Stimulated activated CD8-positive, alpha-beta memory T cell treated with anti-CD3 and anti-CD28 coated beads, Interleukin-4, amount 100 ng/mL, for 1 hour (primary cell): ENCODE results near the gene ARHGAP8.
"Not testable (repeated sequence)": the region's sequence is repeated elsewhere in the genome, so short reads cannot be mapped to it uniquely, and the experiment has no call there.

ENCODE experiments used
- DNase-seq, 2 donors: peaks; one replicate each; pipeline ENCODE4 v3.0.0-alpha.2; 2020; ENCODE audit warnings: low read depth in 2 of 2, low spot score in 1 of 2

Gene ARHGAP8

DNA sequence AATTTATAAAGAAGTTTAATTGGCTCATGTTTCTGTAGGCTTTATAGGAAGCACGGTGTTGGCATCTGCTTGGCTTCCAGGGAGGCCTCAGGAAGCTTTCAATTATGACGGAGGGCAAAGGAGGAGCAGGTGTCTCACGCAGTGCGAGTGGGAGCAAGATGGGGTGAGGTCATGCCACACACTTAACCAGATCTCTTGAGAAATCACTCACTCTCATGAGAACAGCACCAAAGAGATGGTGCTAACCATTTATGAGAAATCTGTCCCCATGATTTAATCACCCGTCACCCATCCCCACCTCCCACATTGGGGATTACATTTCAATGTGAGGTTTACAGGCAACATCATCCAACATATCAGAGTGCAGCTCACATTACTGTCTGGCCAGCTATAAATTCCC lies 103.5 kb downstream of the ARHGAP8 start:
- no peak for DNase-seq

DNA sequence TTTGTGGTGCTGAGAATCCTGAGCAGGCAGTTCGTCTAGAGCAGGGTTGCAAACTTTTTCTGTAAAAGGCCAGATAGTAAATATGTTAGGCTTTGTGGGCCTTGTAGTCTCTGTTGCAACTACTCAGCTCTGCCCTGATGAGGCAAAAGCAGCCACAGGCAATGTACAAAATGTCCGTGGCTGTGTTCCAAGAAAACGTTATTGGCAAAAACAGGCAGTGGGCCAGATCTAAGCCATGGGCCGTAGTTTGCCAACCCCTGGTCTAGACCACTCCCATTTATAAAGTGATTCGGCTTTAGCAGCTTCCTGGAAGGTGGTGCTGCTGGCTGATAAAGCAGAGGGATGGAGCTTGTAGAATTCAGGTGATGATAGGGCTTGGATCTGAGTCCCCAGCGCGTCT lies 106.4 kb downstream of the ARHGAP8 start:
- not testable (repeated sequence) for DNase-seq

DNA sequence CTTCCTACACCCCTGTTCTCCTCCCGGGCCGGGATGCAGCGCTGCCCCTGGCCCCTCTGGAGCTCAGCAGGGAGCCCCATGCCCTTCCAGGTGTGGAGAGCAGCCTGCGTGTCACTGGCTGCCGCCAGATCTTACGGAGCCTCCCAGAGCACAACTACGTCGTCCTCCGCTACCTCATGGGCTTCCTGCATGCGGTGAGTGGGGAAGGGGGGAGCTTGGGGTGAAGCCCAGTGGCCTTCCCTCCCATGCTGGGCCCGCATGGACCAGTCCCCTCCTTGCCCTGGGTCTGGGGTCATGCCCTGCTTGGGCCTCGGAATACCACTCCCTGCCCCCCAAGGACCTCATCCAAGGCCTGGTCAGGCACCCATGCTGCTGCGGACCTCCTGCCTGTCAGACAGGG lies 107.3 kb downstream of the ARHGAP8 start:
- DNase-seq = no peak

DNA sequence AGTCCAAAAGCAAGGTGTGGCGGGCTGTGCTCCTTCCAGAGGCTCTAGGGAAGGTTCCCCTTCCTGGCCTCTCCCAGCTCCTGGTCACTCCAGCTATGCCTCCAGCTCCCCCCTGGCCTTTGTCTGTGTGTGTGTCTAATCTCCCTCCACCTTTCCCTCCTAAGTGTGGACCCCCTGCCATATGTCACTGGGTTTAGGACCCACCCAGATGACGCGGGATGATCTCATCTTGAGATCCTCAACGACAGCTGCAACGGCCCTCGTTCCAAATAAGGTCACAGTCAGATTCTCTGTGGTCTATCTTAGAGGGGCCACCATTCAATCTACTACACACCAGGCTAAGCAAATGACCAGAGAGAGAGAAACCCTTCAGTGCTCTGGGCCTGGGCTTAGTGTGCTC lies 107.9 kb downstream of the ARHGAP8 start:
- no peak for DNase-seq

DNA sequence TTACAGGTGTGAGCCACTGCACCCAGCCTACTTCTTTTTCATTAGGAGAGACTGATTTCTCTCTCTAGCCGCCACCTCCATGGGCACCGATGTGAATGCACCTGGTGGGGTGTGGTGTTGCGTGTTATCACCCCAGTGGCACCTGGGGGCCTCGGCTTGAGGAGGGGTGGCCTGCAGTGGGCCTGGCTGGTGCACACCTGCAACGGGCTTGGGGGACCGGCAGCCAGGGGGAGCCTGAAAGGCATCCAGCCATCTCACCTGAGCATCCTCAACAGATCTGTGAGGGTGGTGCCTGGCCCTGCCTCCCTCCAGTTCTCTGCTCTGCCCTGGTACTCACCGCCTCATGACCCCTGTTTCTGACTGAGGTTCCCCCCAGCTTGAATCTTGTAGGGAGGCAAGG lies 108.9 kb downstream of the ARHGAP8 start:
- DNase-seq = no peak

DNA sequence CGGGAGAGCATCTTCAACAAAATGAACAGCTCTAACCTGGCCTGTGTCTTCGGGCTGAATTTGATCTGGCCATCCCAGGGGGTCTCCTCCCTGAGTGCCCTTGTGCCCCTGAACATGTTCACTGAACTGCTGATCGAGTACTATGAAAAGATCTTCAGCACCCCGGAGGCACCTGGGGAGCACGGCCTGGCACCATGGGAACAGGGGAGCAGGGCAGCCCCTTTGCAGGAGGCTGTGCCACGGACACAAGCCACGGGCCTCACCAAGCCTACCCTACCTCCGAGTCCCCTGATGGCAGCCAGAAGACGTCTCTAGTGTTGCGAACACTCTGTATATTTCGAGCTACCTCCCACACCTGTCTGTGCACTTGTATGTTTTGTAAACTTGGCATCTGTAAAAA lies 109.9 kb downstream of the ARHGAP8 start:
- DNase-seq = no peak

DNA sequence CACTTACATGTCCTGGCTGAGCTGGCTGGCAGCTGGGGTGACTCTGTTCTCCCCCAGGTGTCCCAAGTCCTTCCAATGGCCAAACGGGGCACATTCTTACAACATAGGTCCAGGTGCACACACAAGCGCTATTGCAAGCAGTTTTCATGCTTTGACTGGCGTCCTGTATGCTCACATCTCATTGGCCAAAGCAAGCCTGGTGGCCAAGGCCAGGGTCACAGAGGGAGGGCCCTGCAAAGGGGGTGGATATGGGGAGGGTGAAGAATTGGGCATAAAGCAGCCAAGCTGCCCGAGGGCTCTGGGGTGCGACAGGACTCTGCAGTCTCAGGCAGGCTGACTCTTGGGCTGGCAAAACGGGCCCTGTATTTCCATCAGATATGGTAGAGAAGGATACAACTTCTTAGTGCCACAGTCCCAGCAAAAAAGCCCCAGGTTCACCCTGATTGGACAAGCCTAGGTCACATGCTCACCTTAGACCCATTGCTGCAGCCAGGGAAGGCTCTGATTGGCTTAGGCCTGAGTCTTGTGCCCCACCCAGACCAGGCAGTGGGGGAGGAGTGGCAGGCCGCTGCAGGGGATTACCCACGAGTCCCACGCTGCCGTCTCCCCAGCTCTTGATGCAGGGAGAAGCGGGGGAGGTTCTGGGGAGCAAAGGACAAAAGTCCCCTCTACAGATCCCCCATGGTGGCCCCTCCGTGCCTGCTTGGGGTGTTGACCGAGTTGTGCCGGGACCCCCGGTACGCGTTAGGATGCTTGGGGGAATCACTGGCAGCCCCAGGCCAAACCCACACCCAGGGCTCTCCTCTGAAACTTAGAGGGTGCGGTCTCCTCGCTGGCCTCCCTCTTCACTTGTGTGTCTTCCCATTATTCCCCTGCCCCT lies 110.8 kb downstream of the ARHGAP8 start:
- no peak for DNase-seq

DNA sequence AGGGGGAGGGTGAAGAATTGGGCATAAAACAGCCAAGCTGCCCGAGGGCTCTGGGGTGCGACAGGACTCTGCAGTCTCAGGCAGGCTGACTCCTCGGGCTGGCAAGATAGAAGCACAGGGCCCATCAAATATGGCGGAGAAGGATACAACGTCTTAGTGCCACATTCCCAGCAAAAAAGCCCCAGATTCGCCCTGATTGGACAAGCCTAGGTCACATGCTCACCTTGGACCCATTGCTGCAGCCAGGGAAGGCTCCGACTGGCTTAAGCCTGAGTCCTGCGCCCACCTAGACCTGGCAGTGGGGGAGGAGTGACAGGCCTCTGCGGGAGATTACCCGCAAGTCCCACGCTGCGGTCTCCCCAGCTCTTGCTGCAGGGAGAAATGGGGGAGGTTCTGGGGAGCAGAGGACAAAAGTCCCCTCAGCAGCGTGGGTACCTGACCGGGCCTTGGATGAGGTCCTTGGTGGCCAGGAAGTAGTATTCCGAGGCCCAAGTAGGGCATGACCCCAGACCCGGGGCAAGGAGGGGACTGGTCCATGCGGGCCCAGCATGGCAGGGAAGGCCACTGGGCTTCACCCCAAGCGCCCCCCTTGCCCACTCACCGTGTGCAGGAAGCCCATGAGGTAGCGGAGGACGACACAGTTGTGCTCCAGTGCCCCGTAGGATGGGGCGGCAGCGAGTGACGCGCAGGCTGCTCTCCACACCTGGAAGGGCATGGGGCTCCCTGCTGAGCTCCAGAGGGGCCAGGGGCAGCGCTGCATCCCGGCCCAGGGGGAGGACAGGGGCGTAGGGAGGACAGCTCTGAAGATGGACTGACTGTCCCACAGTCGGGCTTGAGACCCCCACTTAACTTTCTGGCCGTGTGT lies 113.0 kb downstream of the ARHGAP8 start:
- DNase-seq = no peak

DNA sequence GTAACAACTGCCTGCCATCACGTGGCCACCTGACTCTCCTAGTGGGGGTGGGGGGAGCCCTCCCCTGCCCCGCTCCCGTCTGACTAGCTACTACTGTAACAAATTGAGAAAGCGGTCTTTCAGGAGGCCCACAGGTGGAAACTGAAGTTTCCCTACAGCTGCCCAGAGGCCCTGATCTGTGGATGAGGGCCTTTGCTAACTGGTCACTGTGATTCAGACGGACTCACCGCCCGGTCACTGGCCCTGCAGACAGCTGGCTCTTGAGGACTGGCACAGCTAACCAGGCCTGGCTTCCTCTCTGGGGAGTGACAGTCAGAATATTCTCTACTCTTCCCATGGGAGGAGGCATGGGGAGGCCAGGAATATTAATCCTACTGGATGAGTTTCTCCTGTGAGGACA lies 116.8 kb downstream of the ARHGAP8 start:
- DNase-seq = no peak

DNA sequence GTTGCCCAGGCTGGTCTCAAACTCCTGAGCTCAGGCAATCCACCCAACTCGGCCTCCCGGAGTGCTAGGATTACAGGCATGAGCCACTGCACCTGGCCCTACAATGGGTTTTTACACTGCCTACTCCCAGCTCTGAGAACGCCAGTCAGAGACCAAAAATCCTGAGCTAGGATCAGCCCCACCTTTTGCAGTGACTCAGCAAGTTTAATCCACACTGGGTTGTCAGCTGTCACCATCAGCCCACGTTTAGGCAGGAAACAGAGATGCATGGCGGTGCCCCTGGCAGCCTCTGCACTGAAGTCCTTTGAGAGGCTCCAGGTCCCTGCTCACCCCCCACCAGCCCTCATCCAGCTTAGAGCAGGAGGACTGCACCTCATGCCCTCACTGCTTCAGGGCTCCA lies 117.6 kb downstream of the ARHGAP8 start:
- DNase-seq = no peak

DNA sequence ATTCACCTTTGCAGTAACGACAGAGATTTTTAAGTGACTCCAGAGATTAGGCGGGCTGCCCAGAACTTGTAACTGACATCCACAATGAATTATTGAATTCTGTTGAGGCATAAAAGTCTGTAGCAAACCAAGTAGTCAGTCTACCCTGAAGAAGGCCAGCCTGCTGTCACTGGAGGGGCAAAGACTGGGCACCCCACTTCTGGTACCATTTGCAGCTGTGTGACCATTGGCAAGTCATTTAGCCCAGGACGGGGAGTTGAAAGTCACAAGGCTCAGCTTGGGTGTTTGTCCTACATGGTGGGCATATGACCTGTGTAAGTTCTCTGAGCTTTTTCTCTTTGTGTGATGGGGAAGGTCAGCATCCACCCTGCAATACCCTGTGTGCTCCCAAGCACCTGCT lies 119.4 kb downstream of the ARHGAP8 start:
- no peak for DNase-seq

DNA sequence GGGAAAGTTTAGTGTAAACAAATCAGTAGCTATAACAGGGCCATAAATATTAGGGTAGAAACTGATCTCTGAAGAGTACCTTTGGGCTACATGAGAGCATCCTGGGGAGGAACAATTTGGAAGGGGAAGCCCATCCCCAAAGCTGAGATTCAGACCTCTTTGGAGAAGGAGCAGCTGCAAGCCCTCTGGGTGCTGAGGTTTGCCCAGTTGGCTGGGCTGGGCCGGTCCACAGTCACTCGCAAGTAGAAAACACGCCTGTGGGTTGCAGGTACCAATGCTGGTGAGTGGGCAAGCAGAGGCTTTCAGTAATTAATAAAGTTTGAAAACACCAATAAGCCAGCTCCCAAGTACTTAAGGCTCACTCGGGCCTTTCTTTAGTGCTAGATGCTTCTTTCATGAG lies 124.5 kb downstream of the ARHGAP8 start:
- no peak for DNase-seq

DNA sequence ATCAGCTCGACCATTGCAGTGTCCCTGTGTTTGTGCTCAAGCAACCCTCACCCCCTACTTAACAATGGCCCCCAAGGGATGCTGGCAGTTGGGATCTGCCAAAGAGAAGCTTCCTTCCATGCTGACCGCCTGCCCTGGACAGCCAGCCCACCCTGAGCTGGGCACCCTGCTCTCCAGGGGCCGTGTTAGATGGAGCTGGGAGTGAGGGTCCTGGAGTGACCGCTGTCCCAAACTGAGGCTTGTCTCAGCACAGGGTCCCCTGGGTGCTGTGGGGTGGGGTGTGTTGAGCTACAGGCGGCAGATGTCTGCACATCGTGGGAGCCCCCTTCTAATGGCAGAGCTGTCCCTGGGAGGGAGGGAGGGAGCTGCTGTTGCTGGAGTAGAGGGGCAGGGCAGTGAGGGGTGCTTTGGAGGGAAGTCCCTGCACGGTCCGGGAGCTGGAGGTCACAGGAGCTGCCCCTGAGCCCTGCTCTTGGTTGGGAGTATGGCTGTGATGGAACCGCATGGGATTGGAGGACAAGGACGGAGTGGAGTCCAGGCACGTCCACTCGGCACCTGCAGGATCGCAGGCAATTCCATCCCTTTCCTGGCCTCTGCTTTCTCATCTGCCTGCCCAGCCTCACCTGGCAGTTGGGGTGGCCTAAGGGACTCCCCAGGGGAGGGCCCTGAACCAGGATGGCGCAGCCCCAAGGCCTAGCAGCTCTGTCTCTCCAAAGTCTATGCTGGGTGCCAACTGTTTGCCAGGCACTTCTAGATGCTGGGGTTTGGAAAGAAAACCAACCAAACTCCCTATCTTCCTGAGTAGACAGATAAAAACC lies 126.3 kb downstream of the ARHGAP8 start:
- no peak for DNase-seq

DNA sequence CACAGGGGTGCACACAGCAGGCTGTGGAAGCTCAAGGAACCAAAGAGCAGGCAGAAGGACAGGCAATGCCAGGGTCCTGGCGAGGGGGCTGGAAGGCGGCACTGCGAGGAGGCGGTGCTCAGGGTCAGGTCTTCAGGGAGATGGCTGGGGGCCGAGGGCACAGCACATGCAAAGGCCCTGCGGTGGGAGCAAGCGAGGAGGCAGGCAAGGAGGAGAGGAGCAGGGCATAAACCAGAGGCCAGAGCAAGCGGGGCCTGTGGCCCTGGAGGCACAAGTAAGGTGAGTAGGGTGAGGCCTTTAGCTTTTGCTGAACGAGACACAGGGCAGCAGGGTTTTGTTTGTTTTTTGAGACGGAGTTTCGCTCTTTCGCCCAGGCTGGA lies 126.9 kb downstream of the ARHGAP8 start:
- DNase-seq = no peak

DNA sequence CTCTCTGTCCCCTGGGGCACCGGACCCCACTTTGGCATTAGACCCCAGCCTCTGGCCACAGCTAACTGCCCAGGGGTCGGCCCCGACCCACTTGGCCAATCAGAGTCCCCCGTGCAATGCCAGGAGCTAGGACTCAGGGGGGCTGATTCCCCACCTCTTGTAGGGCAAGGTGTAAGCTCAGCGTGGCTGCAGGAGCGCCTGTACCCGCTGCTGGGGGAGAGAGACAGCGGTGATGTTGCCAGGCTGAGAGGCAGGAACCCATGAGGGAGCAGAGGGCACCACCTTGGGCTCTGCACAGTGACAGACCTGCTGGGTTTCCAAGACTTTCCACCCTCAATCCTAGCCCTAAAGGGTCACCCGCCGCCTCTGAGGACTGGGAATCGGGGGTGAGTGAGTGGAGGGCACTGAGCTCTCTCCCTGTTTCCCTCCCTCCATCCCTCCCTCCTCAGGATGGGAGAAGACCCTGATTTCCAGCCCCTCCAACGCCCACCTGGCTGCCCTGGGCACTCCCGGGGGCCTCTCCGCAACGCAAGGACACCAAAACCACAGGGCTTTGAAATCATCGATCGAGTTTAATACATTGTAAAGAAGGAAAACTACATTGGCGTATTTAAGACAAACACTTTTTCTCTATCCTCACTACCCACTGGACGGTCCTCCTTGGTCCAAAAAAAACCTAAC lies 128.4 kb downstream of the ARHGAP8 start:
- DNase-seq = no peak

DNA sequence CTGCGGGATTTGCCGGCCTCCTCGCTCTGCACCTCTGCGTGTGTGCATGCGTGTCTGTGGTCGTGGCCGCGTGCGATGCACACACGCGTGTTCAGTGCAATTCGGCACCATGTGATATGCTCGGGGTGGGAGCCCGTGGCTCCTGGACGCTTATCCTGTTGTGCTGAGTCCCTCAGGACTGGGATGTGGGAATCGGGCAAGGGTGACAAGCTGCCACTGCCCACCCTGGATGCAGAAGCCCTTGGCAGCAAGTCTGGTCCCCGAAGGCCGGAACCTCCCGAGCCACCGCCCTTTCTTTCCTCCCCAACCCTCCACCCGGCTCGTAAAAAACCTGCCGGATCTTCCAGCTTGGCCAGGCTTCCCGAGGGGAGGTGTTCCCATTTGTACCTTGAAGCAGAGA lies 129.2 kb downstream of the ARHGAP8 start:
- no peak for DNase-seq

DNA sequence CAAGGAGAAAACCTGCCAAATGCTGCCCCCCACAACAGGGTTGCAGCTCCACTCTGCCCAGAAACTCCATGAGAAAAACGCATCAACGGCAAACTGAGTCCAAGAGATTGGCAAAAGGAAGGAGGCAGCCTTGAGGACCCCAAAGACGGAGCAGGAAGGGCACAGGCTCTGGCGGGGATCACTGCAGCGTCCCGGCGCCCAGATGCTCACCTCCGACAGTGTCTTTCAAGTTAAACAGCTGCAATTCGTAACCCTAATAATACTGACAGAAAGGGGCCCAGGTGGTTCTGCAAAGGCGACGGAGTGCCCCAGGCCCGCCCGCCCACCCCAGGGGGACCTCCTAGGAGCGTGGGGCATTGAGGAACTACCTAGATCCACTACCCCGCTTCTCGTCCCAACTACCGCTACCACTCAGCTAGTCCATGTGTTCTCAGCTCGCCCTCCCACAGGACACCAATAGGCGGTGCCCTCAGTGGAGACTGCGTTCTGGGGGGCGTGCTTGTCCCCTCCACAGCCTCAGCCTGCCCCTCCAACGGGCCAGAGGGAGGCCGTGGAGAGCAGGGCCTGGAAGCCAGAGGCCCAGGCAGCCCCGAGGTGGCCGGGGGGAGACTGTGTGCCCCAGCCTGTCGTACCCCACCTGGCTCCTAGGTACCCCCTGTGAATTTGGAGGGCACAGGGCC lies 130.0 kb downstream of the ARHGAP8 start:
- no peak for DNase-seq

DNA sequence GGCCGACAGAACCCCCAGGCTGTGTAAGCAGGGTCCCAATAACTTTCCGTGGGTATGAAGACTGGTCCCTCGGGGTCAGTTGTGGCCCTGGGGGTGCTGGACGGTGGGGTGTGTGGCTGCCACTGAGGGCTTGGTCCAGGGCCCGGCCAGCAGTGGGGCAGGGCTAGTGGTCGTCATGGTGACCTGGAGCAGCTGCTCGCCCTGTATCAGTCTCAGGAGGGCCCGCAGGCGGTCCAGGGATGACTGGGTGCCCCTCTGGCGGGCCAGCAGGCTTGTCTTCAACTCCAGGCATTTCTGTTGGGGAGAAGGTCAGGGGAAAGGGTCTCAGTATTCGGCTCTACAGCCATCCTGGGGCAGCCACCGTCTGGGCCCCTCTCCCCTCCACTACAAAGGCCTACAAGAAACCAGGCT lies 130.6 kb downstream of the ARHGAP8 start:
- DNase-seq = no peak

DNA sequence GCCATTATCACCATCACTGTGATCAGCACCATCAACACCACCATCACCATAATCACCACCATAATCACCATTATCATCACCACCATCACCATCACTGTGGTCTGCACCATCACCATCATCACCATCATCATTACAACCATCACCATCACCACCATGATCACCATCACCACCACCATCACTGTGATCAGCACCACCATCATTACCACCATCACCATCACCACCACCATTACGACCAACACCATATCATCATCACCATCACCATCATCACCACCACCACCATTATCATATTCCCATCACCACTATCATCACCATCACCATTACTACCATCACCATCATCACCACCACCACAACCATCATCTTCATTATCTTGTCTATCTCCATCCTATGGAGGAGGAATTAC lies 132.2 kb downstream of the ARHGAP8 start:
- DNase-seq = no peak
